Chondrocyte (in vitro differentiated cells): ENCODE results near the gene SLC47A2. TPM values are rescaled to one million over a fixed set of nuclear protein-coding genes. Genes with fewer than 3 reads are reported as not detected.

Source experiments
- DNase-seq: peaks from one replicate; pipeline ENCODE4 v3.0.0; 2021; ENCODE audit warnings: mixed read lengths, low spot score
- H3K27ac Mint-ChIP-seq: one replicate; pipeline ENCODE4 v1.8.0; 2021; ENCODE audit warnings: mild to moderate bottlenecking, moderate library complexity, mixed read lengths; ENCODE audit not compliant: unreplicated experiment
- H3K27me3 Mint-ChIP-seq: 2 replicates; pipeline ENCODE4 v1.8.0; 2021; ENCODE audit warnings: low read depth, mixed read lengths
- H3K36me3 Mint-ChIP-seq: 2 replicates; pipeline ENCODE4 v1.8.0; 2021; ENCODE audit warnings: low read depth, mixed read lengths
- H3K4me1 Mint-ChIP-seq: 2 replicates; pipeline ENCODE4 v1.8.0; 2021; ENCODE audit warnings: low read depth, mild to moderate bottlenecking, mixed read lengths
- H3K4me3 Mint-ChIP-seq: one replicate; pipeline ENCODE4 v1.8.0; 2021; ENCODE audit warnings: mild to moderate bottlenecking, moderate library complexity, mixed read lengths; ENCODE audit not compliant: unreplicated experiment
- H3K9me3 Mint-ChIP-seq: 2 replicates; pipeline ENCODE4 v1.8.0; 2021; ENCODE audit warnings: low read depth, mixed read lengths
- total RNA-seq: library from RNA; stranded (reverse); gene quantifications from 3 replicates; pipeline ENCODE4 v1.2.1, GENCODE V29; 2021
- TF ChIP-seq, protein P1 (sequence below): fragments of 200-600 bp; sonication (generic); IDR thresholded peaks from 2 replicates; pipeline ENCODE4 v1.5.0; 2021; ENCODE audit warnings: antibody characterized with exemption, mild to moderate bottlenecking, moderate library complexity

The SLC47A2 gene
- total RNA-seq, 1 donor from 2014 or later = not detected

DNA sequence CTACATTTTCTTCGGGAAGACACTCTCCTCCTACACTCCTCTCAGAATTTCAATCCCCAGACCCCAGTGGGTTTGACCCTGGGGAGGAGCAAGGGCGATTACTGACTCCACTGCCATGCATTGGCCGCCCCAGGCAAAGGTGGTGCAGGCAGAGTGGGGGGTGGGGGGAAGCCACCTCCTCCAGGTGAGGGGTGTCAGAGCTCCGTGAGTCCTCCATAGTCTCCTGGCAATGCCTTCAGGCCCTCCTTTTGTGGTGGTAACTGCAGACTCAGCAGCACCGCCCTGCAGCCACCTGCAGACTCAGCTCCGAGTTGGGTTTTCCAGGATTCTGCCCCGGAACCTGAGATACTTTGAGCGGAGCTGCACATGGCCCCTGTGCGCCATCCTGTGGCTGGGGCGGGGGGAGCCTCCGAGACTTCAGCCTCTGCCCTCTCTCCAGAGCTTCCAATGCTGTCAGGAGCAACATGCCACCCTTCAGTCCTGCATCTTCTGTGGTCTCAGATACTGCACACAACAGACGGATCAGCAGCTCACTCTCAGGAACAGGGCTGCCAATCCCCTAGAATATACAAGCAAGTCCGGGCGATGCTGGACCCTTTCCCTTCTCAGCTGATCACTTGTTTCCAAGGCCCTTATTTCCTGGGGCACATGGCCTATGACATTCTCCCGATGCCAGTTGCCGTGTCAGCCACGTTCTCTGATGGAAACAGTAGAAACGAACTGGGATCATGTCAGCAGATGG is 2.4 kb upstream of the SLC47A2 start:
- Mint-ChIP-seq H3K27ac (no peak overlapping the region), H3K36me3 (no peaks in the 10 kb centered on the region), H3K4me1 (peaks cover under 1% of the 10 kb centered on the region), H3K9me3 (no peaks in the 10 kb centered on the region), H3K4me3 (no peak overlapping the region), H3K27me3 (peaks cover 7% of the 10 kb centered on the region)
- TF ChIP-seq, protein P1, sequence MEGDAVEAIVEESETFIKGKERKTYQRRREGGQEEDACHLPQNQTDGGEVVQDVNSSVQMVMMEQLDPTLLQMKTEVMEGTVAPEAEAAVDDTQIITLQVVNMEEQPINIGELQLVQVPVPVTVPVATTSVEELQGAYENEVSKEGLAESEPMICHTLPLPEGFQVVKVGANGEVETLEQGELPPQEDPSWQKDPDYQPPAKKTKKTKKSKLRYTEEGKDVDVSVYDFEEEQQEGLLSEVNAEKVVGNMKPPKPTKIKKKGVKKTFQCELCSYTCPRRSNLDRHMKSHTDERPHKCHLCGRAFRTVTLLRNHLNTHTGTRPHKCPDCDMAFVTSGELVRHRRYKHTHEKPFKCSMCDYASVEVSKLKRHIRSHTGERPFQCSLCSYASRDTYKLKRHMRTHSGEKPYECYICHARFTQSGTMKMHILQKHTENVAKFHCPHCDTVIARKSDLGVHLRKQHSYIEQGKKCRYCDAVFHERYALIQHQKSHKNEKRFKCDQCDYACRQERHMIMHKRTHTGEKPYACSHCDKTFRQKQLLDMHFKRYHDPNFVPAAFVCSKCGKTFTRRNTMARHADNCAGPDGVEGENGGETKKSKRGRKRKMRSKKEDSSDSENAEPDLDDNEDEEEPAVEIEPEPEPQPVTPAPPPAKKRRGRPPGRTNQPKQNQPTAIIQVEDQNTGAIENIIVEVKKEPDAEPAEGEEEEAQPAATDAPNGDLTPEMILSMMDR = peak; percentile 35
- DNase-seq = no peak

DNA sequence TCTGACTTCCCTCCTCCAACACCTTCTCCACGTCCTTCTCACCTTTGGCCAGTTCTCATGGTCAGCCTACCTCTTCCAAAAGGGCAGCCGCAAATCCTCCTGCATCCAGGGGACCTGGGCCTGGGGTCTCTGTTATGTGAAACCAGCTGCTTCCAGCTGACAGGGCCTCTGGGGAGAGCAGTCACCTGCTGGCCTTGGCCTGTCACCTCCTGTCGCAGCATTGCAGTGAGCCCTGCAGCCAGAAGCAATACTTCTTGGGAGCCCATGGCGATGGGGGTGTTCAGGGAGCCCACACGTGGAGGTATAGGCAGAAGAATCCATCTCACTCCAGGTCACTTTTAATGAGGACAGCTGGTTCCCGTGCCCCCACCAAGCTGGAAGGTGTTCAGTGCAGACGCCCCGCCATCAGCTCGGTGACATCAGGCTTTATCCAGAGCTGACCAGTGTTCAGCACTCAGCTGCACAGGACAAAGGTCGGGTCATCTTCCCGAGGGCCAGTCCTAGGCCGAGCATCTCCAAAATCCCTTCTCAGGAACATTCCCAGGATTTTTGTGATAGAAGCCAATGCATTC is 1.7 kb upstream of the SLC47A2 start:
- TF ChIP-seq, protein P1 = no peak
- Mint-ChIP-seq H3K36me3 (no peaks in the 10 kb centered on the region), H3K9me3 (no peaks in the 10 kb centered on the region), H3K27me3 (peaks cover 7% of the 10 kb centered on the region), H3K4me1 (no peaks in the 10 kb centered on the region), H3K4me3 (no peak overlapping the region), H3K27ac (no peak overlapping the region)
- DNase-seq = no peak

DNA sequence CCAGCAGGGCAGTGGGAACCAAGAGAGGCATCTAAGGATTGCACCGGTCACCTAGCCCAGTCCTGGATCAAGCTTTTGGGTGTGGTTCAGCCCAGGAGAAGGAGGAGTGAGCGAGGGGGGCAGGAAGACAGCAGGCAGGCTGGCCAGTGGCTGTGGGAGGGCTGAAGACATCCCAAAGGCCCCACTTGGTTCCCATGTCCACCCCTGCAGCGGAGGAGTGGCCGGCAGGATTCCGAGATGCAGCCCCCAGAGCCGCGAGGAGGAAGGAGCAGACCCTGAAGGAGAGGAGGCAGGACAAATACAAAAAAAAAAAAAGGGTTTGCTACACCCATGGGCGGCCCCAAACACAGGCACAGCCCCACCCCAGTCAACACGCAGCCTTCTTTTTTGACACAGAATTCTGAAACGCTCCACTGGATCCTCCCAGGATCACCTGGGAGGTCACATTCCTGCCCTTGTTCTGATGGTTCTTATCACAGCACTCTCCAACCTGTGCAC is 1.1 kb upstream of the SLC47A2 start:
- H3K4me1 Mint-ChIP-seq = no peaks in the 10 kb centered on the region
- no peak for DNase-seq
- H3K27me3 Mint-ChIP-seq = peaks cover 7% of the 10 kb centered on the region
- H3K9me3 Mint-ChIP-seq = no peaks in the 10 kb centered on the region
- TF ChIP-seq, protein P1 = no peak
- H3K36me3 Mint-ChIP-seq = no peaks in the 10 kb centered on the region
- H3K4me3 Mint-ChIP-seq = no peak overlapping the region
- no peak overlapping the region for H3K27ac Mint-ChIP-seq

DNA sequence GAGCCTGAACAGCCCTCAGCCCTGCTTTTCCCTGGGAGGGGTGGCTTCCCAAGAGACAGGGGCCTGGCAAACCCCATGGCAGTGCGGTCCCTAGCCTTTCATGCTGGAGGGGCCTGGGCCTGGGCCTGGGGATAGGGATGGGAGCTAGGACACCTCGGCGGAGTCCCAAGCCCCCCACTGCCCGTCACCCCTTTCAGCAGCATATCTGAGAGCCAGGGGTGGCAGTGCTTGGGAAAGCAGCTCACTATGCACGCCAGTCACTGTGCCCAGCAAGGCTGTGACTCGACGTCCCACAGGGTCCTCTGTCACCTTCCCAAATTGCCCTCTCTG is 612 bp upstream of the SLC47A2 start:
- DNase-seq = no peak
- Mint-ChIP-seq H3K4me1 (no peaks in the 10 kb centered on the region), H3K9me3 (no peaks in the 10 kb centered on the region), H3K36me3 (no peaks in the 10 kb centered on the region), H3K27me3 (peaks cover 7% of the 10 kb centered on the region), H3K27ac (no peak overlapping the region), H3K4me3 (no peak overlapping the region)
- TF ChIP-seq, protein P1 = no peak

DNA sequence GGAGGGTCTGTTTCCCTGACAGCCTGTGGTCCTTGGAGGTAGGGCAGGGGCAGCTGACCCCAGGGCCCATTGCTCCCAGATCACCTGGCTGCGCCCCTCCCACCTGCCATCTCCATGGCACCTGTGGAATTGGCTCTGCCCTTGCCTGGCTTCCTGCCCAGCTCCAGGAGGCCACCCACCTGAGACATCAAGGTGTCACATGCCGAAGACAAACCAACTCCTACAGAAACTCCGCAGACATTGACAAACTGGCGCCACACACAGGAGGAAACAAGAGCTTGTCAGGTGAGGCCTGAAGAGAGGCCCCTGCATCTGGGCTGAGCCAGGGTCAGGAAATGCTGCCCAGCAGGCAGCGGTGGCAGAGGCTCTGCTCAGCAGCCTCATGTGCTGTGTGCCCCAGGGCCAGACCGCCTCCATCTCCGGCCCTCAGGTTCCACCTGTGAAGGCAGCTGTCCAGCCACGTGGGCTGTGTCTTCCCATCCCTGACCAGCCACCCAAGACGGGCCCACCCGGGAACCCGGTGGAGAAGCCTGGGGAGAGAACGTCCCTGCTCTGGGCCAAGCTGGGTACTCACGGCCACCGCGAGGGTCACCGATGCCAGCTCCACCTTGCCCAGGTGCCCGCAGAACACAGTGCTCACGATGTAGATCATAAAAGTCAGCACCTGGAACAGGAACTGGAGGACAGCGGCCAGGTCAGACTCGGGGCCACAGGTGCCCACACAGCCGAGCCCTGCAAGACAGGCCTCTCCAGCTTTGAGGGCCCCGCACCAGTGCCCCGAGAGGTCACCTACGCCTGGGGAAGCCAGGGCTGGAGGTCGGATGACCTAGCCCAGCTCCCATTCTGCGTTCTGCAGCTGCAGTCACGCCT is 1.6 kb downstream of the SLC47A2 start:
- Mint-ChIP-seq H3K27me3 (peaks cover 4% of the 10 kb centered on the region), H3K4me1 (no peaks in the 10 kb centered on the region), H3K27ac (no peak overlapping the region), H3K36me3 (no peaks in the 10 kb centered on the region), H3K9me3 (no peaks in the 10 kb centered on the region), H3K4me3 (no peak overlapping the region)
- DNase-seq = no peak
- TF ChIP-seq, protein P1 = no peak
